A549 (cell line): ENCODE results near the gene PAXX.

Experiments
- JUN ChIP-seq, 2 experiments: fragments of >200 bp; sonication (Bioruptor Twin); formaldehyde crosslinking; IDR thresholded peaks; 2 replicates in 1 of 2; 3 replicates in 1 of 2; pipeline ENCODE4 v1.6.1; 2016 to 2017
- POLR2A ChIP-seq: IDR thresholded peaks from 2 replicates; pipeline ENCODE4 v1.6.1; 2012; ENCODE audit warnings: mild to moderate bottlenecking, low read length
- TF ChIP-seq, protein P1 (sequence below): fragments of >200 bp; sonication (Bioruptor Twin); formaldehyde crosslinking; IDR thresholded peaks from 3 replicates; pipeline ENCODE4 v1.5.1; 2016
- TF ChIP-seq, protein P2 (sequence below): fragments of 450-650 bp; IDR thresholded peaks from 2 replicates; pipeline ENCODE4 v1.6.1; 2014; ENCODE audit warnings: antibody characterized with exemption
- TF ChIP-seq, protein P3 (sequence below): fragments of 200-600 bp; sonication (generic); IDR thresholded peaks from 2 replicates; pipeline ENCODE4 v1.6.1; 2016; ENCODE audit warnings: antibody characterized with exemption, mild to moderate bottlenecking, moderate library complexity

DNA sequence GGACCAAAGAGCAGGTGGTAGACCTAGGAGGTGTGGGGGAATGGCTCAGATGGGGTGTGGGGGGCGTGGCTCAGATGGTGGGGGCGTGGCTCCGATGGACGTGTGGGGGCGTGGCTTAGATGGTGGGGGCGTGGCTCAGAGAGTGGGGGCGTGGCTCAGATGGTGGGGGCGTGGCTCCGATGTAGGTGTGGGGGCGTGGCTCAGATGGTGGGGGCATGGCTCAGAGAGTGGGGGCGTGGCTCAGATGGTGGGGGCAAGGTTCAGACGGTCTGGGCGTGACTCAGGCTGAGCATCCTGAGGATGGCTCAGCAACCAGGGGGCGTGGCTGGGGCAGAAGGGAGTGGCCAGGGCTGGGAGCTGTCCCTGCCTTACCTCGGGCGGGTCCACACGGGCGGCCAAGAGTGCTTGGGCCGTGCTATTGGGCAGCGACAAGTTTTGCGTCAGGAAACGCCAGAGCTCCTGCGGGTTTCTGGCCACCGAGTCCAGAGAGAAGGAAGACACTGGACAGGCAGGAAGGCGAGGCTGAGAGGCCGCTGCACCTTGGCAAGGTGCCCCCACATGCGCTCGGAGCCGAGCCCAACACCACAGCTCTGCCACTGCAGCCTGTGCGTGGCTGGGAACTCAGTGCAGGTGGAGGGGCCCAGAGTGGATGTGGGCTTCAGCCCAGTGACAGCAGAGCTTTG lies 29.9 kb downstream of the PAXX start:
- TF ChIP-seq, protein P1, sequence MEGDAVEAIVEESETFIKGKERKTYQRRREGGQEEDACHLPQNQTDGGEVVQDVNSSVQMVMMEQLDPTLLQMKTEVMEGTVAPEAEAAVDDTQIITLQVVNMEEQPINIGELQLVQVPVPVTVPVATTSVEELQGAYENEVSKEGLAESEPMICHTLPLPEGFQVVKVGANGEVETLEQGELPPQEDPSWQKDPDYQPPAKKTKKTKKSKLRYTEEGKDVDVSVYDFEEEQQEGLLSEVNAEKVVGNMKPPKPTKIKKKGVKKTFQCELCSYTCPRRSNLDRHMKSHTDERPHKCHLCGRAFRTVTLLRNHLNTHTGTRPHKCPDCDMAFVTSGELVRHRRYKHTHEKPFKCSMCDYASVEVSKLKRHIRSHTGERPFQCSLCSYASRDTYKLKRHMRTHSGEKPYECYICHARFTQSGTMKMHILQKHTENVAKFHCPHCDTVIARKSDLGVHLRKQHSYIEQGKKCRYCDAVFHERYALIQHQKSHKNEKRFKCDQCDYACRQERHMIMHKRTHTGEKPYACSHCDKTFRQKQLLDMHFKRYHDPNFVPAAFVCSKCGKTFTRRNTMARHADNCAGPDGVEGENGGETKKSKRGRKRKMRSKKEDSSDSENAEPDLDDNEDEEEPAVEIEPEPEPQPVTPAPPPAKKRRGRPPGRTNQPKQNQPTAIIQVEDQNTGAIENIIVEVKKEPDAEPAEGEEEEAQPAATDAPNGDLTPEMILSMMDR, result no peak
- TF ChIP-seq JUN (IDR thresholded peaks at IDR 0.05), result no peak
- TF ChIP-seq, protein P2, sequence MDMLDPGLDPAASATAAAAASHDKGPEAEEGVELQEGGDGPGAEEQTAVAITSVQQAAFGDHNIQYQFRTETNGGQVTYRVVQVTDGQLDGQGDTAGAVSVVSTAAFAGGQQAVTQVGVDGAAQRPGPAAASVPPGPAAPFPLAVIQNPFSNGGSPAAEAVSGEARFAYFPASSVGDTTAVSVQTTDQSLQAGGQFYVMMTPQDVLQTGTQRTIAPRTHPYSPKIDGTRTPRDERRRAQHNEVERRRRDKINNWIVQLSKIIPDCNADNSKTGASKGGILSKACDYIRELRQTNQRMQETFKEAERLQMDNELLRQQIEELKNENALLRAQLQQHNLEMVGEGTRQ, result no peak
- TF ChIP-seq POLR2A, result no peak; the same call in 1 of the 2 replicates
- TF ChIP-seq, protein P3, sequence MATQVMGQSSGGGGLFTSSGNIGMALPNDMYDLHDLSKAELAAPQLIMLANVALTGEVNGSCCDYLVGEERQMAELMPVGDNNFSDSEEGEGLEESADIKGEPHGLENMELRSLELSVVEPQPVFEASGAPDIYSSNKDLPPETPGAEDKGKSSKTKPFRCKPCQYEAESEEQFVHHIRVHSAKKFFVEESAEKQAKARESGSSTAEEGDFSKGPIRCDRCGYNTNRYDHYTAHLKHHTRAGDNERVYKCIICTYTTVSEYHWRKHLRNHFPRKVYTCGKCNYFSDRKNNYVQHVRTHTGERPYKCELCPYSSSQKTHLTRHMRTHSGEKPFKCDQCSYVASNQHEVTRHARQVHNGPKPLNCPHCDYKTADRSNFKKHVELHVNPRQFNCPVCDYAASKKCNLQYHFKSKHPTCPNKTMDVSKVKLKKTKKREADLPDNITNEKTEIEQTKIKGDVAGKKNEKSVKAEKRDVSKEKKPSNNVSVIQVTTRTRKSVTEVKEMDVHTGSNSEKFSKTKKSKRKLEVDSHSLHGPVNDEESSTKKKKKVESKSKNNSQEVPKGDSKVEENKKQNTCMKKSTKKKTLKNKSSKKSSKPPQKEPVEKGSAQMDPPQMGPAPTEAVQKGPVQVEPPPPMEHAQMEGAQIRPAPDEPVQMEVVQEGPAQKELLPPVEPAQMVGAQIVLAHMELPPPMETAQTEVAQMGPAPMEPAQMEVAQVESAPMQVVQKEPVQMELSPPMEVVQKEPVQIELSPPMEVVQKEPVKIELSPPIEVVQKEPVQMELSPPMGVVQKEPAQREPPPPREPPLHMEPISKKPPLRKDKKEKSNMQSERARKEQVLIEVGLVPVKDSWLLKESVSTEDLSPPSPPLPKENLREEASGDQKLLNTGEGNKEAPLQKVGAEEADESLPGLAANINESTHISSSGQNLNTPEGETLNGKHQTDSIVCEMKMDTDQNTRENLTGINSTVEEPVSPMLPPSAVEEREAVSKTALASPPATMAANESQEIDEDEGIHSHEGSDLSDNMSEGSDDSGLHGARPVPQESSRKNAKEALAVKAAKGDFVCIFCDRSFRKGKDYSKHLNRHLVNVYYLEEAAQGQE, result no peak
